GM12873 (cell line): Measurements from ENCODE around the gene CDH23.

Experiments
- CTCF ChIP-seq: IDR thresholded peaks from 2 replicates; pipeline ENCODE4 v1.5.1; 2012; ENCODE audit warnings: low read depth, mild to moderate bottlenecking, moderate library complexity, low read length, control low read depth; ENCODE audit not compliant: insufficient read depth; ENCODE audit errors: missing control alignments

CDH23 gene

GRCh38 chr10:71362141-71362540 is 34.6 kb upstream of the CDH23 start:
- TF ChIP-seq CTCF: no peak

GRCh38 chr10:71363936-71364335 is 32.8 kb upstream of the CDH23 start:
- TF ChIP-seq CTCF: no peak

- no peak for TF ChIP-seq CTCF
Measured at GRCh38 chr10:71365366-71365765, 31.4 kb upstream of the CDH23 start.

GRCh38 chr10:71366690-71367089 is 30.0 kb upstream of the CDH23 start:
- no peak for TF ChIP-seq CTCF

GRCh38 chr10:71367271-71367670 is 29.4 kb upstream of the CDH23 start:
- TF ChIP-seq CTCF: no peak

GRCh38 chr10:71368176-71368575 is 28.5 kb upstream of the CDH23 start:
- no peak for TF ChIP-seq CTCF

GRCh38 chr10:71368643-71369042 is 28.1 kb upstream of the CDH23 start:
- peak; percentile 24 for TF ChIP-seq CTCF

- no peak for TF ChIP-seq CTCF
Measured at GRCh38 chr10:71369602-71370001, 27.1 kb upstream of the CDH23 start.
